Type B pancreatic cell (in vitro differentiated cells): Measurements from ENCODE around the gene METTL26. TPM values are rescaled to one million over a fixed set of nuclear protein-coding genes. Genes with fewer than 3 reads are reported as not detected.

Experiments used
- DNase-seq: peaks from one replicate; pipeline ENCODE4 v3.0.0; 2021; ENCODE audit warnings: mixed read lengths; ENCODE audit not compliant: unreplicated experiment; ENCODE audit errors: extremely low spot score
- H3K27ac Mint-ChIP-seq: 2 replicates; pipeline ENCODE4 v1.8.0; 2021; ENCODE audit warnings: mild to moderate bottlenecking, mixed read lengths
- H3K27me3 Mint-ChIP-seq: 2 replicates; pipeline ENCODE4 v1.8.0; 2021; ENCODE audit warnings: mixed read lengths
- H3K36me3 Mint-ChIP-seq: 2 replicates; pipeline ENCODE4 v1.8.0; 2021; ENCODE audit warnings: mixed read lengths
- H3K4me1 Mint-ChIP-seq: one replicate; pipeline ENCODE4 v1.8.0; 2021; ENCODE audit warnings: mixed read lengths; ENCODE audit not compliant: unreplicated experiment
- H3K4me3 Mint-ChIP-seq: 2 replicates; pipeline ENCODE4 v1.8.0; 2021; ENCODE audit warnings: mild to moderate bottlenecking, mixed read lengths
- H3K9me3 Mint-ChIP-seq: 2 replicates; pipeline ENCODE4 v1.8.0; 2021; ENCODE audit warnings: mixed read lengths
- total RNA-seq: library from RNA; stranded (reverse); gene quantifications from 2 replicates; pipeline ENCODE4 v1.2.1, GENCODE V29; 2021; ENCODE audit warnings: low replicate concordance
- TF ChIP-seq, protein P1 (sequence below): fragments of 200-600 bp; sonication (generic); conservative IDR thresholded peaks from 2 replicates; pipeline ENCODE4 v1.5.0; 2021; ENCODE audit warnings: antibody characterized with exemption, mild to moderate bottlenecking

METTL26 gene
- total RNA-seq, 1 donor from 2014 or later, result 77.0 TPM

DNA sequence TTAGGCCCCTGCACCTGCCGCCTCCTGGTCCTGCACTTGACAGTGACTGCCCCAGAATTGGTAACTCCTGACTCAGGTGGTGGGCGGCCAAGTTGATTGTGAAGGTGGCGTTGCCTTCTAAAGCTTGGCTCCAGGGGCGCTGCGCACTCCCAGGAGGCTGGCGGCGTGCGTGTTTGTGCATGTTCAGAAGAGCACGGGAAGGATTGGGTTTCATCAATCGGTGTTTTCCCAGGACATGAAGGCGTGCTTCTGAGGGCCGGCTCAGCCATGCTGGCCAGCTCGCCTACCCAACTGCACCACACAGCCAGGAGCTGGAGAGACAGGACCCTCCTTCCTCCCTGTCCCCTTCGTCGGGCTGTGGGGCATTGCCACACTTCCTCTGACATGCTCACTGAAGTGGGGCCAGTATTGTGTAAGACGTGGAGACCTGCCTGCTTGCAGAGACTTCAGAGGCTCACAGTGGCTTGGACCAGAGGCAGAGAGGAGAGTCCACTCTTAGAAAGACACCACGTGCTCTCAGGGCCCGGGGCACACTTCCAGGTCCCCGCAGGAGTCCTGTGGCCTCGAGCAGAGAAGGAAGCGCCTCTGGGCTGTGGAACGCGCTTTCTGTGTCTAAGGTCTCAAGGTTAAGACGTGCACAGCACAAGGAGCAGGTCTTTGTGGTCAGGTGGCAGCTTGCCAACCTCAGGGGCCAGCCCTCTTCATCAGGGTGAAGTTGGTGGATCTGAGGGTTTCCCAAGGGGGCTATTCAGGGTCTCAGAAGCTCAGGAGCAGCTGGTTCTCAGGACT lies 43.4 kb downstream of the METTL26 start:
- H3K4me3 Mint-ChIP-seq, result peak overlapping the region; percentile 91

DNA sequence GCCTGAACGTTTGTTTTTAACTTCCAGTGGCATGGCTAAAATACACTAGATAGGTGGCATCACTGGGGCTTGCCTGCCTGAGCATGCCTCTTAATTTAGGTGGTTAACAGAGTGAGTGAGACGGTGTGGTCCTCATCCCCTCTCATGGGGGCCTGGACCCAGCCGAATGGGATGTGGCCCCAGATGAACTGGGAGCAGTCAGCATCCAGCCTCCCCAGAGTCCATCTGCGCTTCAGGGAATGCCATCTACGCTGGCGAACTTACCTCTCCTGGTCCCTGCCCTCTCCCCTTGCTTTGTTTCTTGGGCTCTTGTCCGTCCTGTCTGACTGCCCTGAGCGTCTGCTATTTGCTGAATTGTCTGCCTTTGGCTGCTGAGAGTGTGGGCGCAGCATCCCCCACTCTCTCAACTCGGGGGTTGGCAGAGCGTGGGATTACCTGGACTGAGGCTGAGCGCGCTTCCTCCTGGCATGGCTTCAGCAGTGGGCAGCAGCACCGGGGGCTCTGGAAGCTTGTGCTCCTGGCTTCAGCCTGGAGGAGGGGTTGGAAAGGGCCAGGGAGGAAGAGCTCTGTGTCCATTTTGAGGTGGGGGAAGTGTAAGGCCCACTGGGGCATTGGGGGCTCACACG lies 44.1 kb downstream of the METTL26 start:
- peak overlapping the region; percentile 91 for H3K4me3 Mint-ChIP-seq
- H3K4me1 Mint-ChIP-seq, result peaks cover 29% of the 10 kb centered on the region
- TF ChIP-seq, protein P1, sequence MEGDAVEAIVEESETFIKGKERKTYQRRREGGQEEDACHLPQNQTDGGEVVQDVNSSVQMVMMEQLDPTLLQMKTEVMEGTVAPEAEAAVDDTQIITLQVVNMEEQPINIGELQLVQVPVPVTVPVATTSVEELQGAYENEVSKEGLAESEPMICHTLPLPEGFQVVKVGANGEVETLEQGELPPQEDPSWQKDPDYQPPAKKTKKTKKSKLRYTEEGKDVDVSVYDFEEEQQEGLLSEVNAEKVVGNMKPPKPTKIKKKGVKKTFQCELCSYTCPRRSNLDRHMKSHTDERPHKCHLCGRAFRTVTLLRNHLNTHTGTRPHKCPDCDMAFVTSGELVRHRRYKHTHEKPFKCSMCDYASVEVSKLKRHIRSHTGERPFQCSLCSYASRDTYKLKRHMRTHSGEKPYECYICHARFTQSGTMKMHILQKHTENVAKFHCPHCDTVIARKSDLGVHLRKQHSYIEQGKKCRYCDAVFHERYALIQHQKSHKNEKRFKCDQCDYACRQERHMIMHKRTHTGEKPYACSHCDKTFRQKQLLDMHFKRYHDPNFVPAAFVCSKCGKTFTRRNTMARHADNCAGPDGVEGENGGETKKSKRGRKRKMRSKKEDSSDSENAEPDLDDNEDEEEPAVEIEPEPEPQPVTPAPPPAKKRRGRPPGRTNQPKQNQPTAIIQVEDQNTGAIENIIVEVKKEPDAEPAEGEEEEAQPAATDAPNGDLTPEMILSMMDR, result no peak
- no peaks in the 10 kb centered on the region for H3K27me3 Mint-ChIP-seq
- H3K9me3 Mint-ChIP-seq, result no peaks in the 10 kb centered on the region
- DNase-seq, result no peak
- peak overlapping the region; percentile 90 for H3K27ac Mint-ChIP-seq
- H3K36me3 Mint-ChIP-seq, result peaks cover 12% of the 10 kb centered on the region

More for the DNA sequence above, 43.4 kb downstream of the METTL26 start:
- no peak for DNase-seq
- Mint-ChIP-seq H3K27ac (peak overlapping the region; percentile 90), H3K27me3 (no peaks in the 10 kb centered on the region), H3K4me1 (peaks cover 26% of the 10 kb centered on the region), H3K9me3 (no peaks in the 10 kb centered on the region), H3K36me3 (peaks cover 13% of the 10 kb centered on the region)
- TF ChIP-seq, protein P1, result no peak

DNA sequence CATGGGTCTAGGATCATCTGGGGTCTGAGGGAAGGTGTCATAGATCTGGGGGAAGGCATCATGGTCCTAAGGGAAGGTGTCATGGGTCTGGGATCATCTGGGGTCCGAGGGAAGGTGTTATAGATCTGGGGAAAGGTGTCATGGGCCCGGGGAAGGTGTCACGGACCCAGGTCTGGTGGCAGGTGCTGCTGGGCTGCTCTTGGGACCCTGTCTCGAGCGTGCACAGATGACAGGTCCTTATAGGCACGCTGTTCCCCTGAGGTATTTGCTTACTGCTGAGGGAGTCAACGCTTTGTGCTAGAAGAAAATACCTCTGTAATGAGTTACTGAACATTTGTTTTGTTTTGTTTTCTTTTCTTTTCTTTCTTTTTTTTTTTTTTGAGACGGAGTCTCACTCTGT lies 44.9 kb downstream of the METTL26 start:
- H3K27ac Mint-ChIP-seq, result peak overlapping the region; percentile 79
- no peak for DNase-seq
- TF ChIP-seq, protein P1, result no peak
- H3K4me3 Mint-ChIP-seq, result peak overlapping the region; percentile 91
- H3K9me3 Mint-ChIP-seq, result no peaks in the 10 kb centered on the region
- H3K36me3 Mint-ChIP-seq, result peaks cover 4% of the 10 kb centered on the region
- H3K27me3 Mint-ChIP-seq, result no peaks in the 10 kb centered on the region
- H3K4me1 Mint-ChIP-seq, result peaks cover 29% of the 10 kb centered on the region

DNA sequence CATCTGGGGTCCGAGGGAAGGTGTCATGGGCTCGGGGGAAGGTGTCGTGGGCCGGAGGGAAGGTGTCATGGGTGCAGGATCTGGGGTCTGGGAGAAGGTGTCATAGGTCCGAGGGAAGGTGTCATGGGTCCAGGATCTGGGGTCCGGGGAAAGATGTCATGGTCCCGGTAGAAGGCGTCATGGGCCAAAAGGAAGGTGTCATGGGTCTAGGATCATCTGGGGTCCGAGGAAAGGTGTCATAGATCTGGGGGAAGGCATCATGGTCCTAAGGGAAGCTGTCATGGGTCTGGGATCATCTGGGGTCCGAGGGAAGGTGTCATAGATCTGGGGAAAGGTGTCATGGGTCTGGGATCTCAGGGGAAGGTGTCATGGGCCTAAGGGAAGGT lies 45.3 kb downstream of the METTL26 start:
- Mint-ChIP-seq H3K27ac (peak overlapping the region; percentile 79), H3K9me3 (no peaks in the 10 kb centered on the region), H3K27me3 (no peaks in the 10 kb centered on the region), H3K36me3 (peaks cover 4% of the 10 kb centered on the region), H3K4me3 (peak overlapping the region; percentile 91), H3K4me1 (peaks cover 31% of the 10 kb centered on the region)
- TF ChIP-seq, protein P1, result no peak
- DNase-seq, result no peak

DNA sequence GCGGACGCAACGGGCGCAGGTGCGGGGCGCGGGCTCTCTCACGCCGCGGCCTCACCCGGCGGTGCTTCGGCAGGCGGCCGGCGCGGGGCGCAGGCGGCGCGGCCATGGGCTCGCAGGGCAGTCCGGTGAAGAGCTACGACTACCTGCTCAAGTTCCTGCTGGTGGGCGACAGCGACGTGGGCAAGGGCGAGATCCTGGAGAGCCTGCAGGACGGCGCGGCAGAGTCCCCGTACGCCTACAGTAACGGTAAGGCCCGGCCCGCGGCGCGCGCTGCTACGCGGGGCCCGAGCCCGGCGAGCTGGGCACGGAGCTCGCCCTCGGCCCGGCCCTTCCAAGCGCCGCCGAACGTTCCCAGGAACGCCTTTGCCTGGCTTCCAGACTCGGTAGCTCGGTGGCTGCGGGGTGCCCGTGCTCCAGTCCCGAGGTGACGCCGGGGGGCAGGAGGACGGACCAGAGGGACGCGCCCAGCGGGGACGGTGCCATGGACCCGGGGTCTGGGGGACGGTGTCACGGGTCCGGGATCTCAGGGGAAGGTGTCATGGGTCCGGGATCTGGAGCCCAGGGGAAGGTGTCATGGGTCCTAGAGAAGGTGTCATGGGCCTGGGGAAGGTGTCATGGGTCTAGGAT lies 45.8 kb downstream of the METTL26 start:
- DNase-seq, result no peak
- Mint-ChIP-seq H3K9me3 (no peaks in the 10 kb centered on the region), H3K4me1 (peaks cover 36% of the 10 kb centered on the region), H3K36me3 (peaks cover 4% of the 10 kb centered on the region), H3K4me3 (peak overlapping the region; percentile 91), H3K27ac (peak overlapping the region; percentile 79), H3K27me3 (no peaks in the 10 kb centered on the region)
- TF ChIP-seq, protein P1, result no peak
